Activated T-helper 2 cell treated with anti-CD3 and anti-CD28 coated beads, Interferon-gamma antibody, Interleukin-2, Interleukin-4, amounts not matched to agents 10 μg/mL and 5 μg/mL and 100 μg/mL, durations not matched to agents 14 hours and 24 hours and 36 hours (primary cell): Measurements from ENCODE around the gene CAMSAP3. TPM values are rescaled to one million over a fixed set of nuclear protein-coding genes. Genes with fewer than 3 reads are reported as not detected.

Experiments used
- DNase-seq: peaks from one replicate; pipeline ENCODE4 v3.0.0; 2021; ENCODE audit warnings: low spot score
- H3K27ac Mint-ChIP-seq: one replicate; pipeline ENCODE4 v1.8.0; 2021; ENCODE audit warnings: mixed read lengths
- H3K27me3 Mint-ChIP-seq: one replicate; pipeline ENCODE4 v1.8.0; 2021; ENCODE audit warnings: low read depth, mixed read lengths
- H3K36me3 Mint-ChIP-seq: one replicate; pipeline ENCODE4 v1.8.0; 2021; ENCODE audit warnings: low read depth, mixed read lengths
- H3K4me1 Mint-ChIP-seq: one replicate; pipeline ENCODE4 v1.8.0; 2021; ENCODE audit warnings: low read depth, mixed read lengths
- H3K4me3 Mint-ChIP-seq: one replicate; pipeline ENCODE4 v1.8.0; 2021; ENCODE audit warnings: low read depth, mild to moderate bottlenecking, moderate library complexity, mixed read lengths
- H3K9me3 Mint-ChIP-seq: one replicate; pipeline ENCODE4 v1.8.0; 2021; ENCODE audit warnings: mixed read lengths
- intact Hi-C: fragments of 100-400 bp; cut with micrococcal nuclease; formaldehyde crosslinking; loops from one replicate; pipeline ENCODE4 v1.15.1; 2023
- total RNA-seq: library from RNA; stranded (reverse); gene quantifications from 2 replicates; pipeline ENCODE4 v1.2.3, GENCODE V29; 2022

CAMSAP3 gene
- total RNA-seq, 1 donor from 2014 or later, result 0.55 TPM

- peaks cover 30% of the 10 kb centered on the region for H3K27me3 Mint-ChIP-seq
- no peak for DNase-seq
- H3K4me1 Mint-ChIP-seq, result no peaks in the 10 kb centered on the region
- peak overlapping the region; percentile 30 for H3K4me3 Mint-ChIP-seq
- H3K36me3 Mint-ChIP-seq, result no peaks in the 10 kb centered on the region
- no peak overlapping the region for H3K27ac Mint-ChIP-seq
- H3K9me3 Mint-ChIP-seq, result no peaks in the 10 kb centered on the region
- intact Hi-C loops, result no loop called here
These were observed 711 bp downstream of the CAMSAP3 start for GRCh38 chr19:7596211-7596937.

- Mint-ChIP-seq H3K4me3 (no peak overlapping the region), H3K27ac (no peak overlapping the region), H3K36me3 (no peaks in the 10 kb centered on the region), H3K4me1 (no peaks in the 10 kb centered on the region), H3K9me3 (no peaks in the 10 kb centered on the region), H3K27me3 (peaks cover 30% of the 10 kb centered on the region)
- DNase-seq, result no peak
- intact Hi-C loops, result no loop called here
These were observed 2.0 kb downstream of the CAMSAP3 start for GRCh38 chr19:7597689-7598088.

DNA sequence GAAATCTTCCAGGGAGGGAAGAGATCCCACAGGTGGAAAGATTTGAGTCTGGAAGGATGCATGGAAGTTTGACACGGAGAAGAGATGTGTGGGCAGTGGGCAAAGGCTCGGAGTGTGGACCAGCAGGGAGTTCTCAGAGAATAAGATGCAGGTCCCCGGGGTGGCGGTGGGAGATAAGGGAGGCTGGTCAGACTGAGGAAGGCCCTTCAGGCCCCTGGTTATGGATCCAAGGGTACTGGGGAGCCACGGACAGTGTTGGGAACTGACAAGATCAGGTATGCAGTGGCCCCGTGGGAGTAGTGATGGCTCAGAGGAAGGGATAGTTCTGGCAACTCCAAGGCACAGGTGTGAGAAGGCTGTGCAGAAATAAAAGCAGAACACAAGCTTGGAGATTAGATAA is 2.5 kb downstream of the CAMSAP3 start:
- no peak overlapping the region for H3K27ac Mint-ChIP-seq
- intact Hi-C loops, result no loop called here

DNA sequence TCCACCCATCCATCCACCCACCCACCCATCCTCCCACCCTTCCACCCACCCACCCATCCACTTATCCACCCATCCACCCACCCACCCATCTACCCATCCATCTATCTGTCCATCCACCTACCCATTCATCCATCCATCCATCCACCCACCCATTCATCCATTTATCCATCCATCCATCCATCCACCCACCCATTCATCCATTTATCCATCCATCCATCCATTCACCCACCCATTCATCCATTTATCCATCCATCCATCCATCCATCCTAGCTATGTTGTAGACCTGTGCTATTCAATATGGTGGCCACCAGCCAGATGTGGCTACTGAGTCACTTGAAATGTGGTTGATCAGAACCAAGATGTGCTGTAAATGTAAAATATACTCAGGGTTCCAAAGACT is 5.1 kb downstream of the CAMSAP3 start:
- Mint-ChIP-seq H3K36me3 (no peaks in the 10 kb centered on the region), H3K9me3 (no peaks in the 10 kb centered on the region), H3K4me3 (no peak overlapping the region), H3K4me1 (no peaks in the 10 kb centered on the region), H3K27ac (peak overlapping the region; percentile 69), H3K27me3 (peaks cover 13% of the 10 kb centered on the region)
- DNase-seq, result no peak
- intact Hi-C loops, result no loop called here

More for the DNA sequence above, 2.5 kb downstream of the CAMSAP3 start:
- Mint-ChIP-seq H3K36me3 (no peaks in the 10 kb centered on the region), H3K27me3 (peaks cover 29% of the 10 kb centered on the region), H3K9me3 (no peaks in the 10 kb centered on the region), H3K4me3 (no peak overlapping the region), H3K4me1 (no peaks in the 10 kb centered on the region)
- no peak for DNase-seq

DNA sequence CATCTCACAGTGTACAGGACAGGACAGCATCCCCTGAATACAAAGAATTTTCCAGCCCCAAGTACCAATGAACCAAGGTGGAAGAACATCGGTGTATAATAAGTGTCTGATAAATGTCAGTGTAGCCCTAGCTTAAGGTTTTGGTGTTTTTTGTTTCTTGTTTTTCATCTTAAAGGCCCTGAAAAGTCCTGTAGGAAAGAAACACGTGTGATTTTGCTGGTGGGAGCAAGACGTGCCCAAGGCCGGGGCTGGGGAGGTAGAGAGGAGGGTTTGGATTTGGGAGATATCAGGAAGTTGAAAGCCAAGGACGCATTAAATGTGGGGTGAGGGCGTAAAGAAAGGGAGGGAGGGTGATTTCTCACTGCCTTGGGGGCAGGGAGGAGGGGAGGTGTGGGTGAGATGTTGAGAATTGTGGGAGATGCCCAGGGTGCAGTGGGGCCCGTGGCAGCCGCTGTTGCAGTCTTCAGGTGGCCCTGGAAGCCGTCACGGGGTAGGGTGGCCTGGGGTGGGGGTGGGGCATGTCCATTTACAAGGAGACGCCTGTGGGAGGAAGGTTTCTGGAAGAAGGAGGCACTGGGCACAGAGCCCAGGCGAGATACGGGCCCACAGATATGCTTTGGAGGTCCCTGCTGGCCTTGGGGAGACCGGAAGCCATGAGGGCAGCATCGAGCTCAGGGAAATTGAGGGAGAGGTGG is 6.7 kb downstream of the CAMSAP3 start:
- no peak for DNase-seq
- Mint-ChIP-seq H3K27ac (no peak overlapping the region), H3K9me3 (no peaks in the 10 kb centered on the region), H3K4me3 (no peak overlapping the region), H3K27me3 (peaks cover 9% of the 10 kb centered on the region), H3K4me1 (no peaks in the 10 kb centered on the region), H3K36me3 (no peaks in the 10 kb centered on the region)
- intact Hi-C loops, result no loop called here

GRCh38 chr19:7602935-7603497 is 7.4 kb downstream of the CAMSAP3 start:
- no peaks in the 10 kb centered on the region for H3K36me3 Mint-ChIP-seq
- H3K9me3 Mint-ChIP-seq, result no peaks in the 10 kb centered on the region
- H3K27ac Mint-ChIP-seq, result no peak overlapping the region
- H3K4me3 Mint-ChIP-seq, result no peak overlapping the region
- no peak for DNase-seq
- H3K4me1 Mint-ChIP-seq, result no peaks in the 10 kb centered on the region
- intact Hi-C loops, result no loop called here
- peaks cover 3% of the 10 kb centered on the region for H3K27me3 Mint-ChIP-seq

DNA sequence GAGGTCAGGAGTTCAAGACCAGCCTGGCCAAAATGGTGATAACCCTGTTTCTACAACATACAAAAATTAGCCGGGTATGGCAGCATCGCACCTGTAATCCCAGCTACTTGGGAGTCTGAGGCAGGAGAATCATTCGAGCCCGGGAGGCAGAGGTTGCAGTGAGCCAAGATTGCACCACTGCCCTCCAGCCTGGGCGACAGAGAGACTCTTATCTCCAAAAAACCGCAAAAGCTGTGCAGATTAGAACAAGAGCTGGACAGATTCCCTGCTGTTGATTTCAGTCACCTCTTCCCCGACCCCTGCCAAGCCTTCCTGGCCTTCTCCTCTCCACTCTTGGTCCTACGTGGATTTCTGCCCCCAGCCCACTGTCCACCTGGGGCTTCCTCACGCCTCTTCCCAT is 8.3 kb downstream of the CAMSAP3 start:
- DNase-seq, result no peak
- H3K9me3 Mint-ChIP-seq, result no peaks in the 10 kb centered on the region
- no peak overlapping the region for H3K27ac Mint-ChIP-seq
- no peaks in the 10 kb centered on the region for H3K4me1 Mint-ChIP-seq
- no peaks in the 10 kb centered on the region for H3K27me3 Mint-ChIP-seq
- H3K36me3 Mint-ChIP-seq, result no peaks in the 10 kb centered on the region
- intact Hi-C loops, result no loop called here
- no peak overlapping the region for H3K4me3 Mint-ChIP-seq

DNA sequence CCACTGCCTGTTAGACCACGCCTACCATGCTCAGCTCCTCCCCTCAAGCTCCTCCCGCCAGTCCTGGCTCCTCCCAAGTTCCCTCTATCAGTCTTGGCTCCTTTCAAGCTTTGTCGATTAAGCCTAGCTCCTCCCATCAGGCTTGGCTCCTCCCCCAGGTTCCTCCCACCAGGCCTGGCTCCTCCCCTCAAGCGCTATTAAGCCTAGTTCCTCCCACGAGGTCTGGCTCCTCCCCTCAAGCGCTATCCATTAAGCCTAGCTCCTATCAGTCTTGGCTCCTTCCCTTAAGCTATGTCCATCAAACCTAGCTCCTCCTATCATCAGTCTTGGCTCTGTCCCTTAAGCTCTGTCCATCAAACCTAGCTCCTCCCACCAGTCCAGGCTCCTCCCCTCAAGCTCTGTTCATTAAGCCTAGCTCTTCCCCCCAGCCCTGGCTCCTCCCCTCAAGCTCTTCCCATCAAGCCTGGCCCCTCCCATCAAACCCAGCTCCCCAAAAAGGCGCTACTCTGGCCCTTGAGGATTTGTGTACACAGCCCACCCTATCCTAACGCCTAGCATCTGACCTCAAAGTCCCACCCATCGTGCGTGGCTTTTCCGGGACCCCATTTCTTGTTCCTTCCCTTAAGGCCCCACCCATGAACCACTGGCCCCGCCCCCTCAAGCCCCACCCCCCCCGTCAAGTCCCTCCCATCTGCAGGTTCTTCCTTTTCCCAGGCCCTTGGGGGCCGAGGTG is 10.0 kb downstream of the CAMSAP3 start:
- no peak overlapping the region for H3K4me3 Mint-ChIP-seq
- no peaks in the 10 kb centered on the region for H3K27me3 Mint-ChIP-seq
- no peaks in the 10 kb centered on the region for H3K9me3 Mint-ChIP-seq
- no peaks in the 10 kb centered on the region for H3K36me3 Mint-ChIP-seq
- intact Hi-C loops, result no loop called here
- H3K27ac Mint-ChIP-seq, result no peak overlapping the region
- no peaks in the 10 kb centered on the region for H3K4me1 Mint-ChIP-seq
- DNase-seq, result no peak

DNA sequence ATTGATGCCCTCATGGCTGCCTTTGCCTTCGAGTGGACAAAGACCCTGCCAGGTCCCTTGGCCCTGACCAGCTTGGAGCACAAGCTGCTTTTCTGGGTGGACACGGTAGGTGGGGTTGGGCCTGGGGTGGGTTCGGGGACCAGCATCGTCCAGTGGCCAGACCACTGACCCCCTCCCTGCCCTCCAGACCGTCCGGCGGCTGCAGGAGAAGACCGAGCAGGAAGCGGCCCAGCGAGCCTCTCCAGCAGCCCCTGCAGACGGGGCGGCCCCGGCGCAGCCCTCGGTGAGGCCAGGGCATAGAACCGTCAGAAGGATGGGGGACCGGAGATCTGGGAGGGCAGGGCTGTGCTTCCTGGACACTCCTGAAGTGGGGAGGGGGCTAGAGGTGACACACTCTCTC is 10.6 kb downstream of the CAMSAP3 start:
- H3K36me3 Mint-ChIP-seq, result no peaks in the 10 kb centered on the region
- H3K27me3 Mint-ChIP-seq, result no peaks in the 10 kb centered on the region
- intact Hi-C loops, result no loop called here
- H3K4me3 Mint-ChIP-seq, result no peak overlapping the region
- H3K27ac Mint-ChIP-seq, result no peak overlapping the region
- no peaks in the 10 kb centered on the region for H3K9me3 Mint-ChIP-seq
- no peak for DNase-seq
- H3K4me1 Mint-ChIP-seq, result no peaks in the 10 kb centered on the region

GRCh38 chr19:7607212-7607873 is 11.7 kb downstream of the CAMSAP3 start:
- no peaks in the 10 kb centered on the region for H3K4me1 Mint-ChIP-seq
- H3K27ac Mint-ChIP-seq, result no peak overlapping the region
- H3K9me3 Mint-ChIP-seq, result no peaks in the 10 kb centered on the region
- DNase-seq, result no peak
- H3K36me3 Mint-ChIP-seq, result no peaks in the 10 kb centered on the region
- intact Hi-C loops, result no loop called here
- no peaks in the 10 kb centered on the region for H3K27me3 Mint-ChIP-seq
- H3K4me3 Mint-ChIP-seq, result no peak overlapping the region

GRCh38 chr19:7607874-7608560 is 12.4 kb downstream of the CAMSAP3 start:
- H3K9me3 Mint-ChIP-seq, result no peaks in the 10 kb centered on the region
- no peaks in the 10 kb centered on the region for H3K36me3 Mint-ChIP-seq
- no peak overlapping the region for H3K27ac Mint-ChIP-seq
- no peak for DNase-seq
- no peak overlapping the region for H3K4me3 Mint-ChIP-seq
- intact Hi-C loops, result no loop called here
- no peaks in the 10 kb centered on the region for H3K27me3 Mint-ChIP-seq
- H3K4me1 Mint-ChIP-seq, result no peaks in the 10 kb centered on the region
